ENCODE data around the gene PITRM1. TPM values are rescaled to one million over a fixed set of nuclear protein-coding genes. Genes with fewer than 3 reads are reported as not detected.

The PITRM1 gene
- total RNA-seq, 1 experiment from 2014 or later: 34.6 TPM

DNA sequence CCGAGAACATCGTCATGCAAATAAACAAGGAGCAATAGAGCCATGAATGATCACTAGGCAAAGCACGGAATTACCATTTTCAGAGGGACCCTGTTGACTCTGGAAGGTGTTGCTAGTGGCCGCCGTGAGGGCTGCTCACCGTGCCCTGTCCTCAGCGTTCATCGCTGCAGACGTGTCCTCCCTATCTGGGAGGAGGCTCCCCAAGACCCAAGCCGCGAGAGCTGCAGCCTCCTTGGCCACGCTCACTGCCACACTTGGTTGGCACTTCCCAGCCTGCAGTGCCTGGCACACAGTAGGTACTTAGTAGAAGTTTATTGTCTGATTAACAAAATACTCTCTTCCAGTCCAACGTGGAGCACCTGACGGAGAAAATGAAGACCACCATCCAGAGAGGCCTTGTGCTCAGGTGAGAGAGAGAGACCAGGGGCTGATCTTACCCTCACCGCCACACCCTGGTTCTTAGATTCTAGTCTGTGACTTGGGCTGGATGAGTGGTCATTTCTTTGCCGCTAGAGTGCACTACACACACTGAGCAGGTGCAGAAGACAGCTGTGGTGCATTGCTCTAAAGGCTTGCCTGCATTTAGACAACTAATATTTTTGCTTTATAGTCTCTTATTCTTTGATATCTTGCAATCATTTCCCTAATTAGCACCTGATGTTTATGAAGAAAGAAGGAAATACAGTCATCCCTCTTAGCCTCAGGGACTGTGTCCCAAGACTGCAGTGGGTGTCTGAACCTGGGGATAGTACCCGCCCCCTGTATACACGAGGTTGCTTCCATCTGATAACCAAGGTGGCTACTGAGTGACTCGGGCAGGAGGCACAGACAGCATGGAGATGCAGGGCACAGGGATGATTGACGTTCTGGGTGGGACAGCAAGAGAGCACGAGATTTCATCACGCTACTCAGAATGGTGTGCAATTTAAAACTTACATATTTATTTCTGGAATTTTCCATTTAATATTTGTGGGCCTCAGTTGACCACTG is 40.3 kb downstream of the PITRM1 start:
- Histone ChIP-seq H3K4me3 (ENCODE audit: insufficient read depth, low read depth, low read length) (no peak overlapping the region), H3K27me3 (ENCODE audit: control insufficient read depth, insufficient read depth, low read length) (no peaks in the 10 kb centered on the region), H3K36me3 (replicated peaks; ENCODE audit: control insufficient read depth, insufficient read depth, low read length) (peaks cover 38% of the 10 kb centered on the region)
- no peak for DNase-seq

DNA sequence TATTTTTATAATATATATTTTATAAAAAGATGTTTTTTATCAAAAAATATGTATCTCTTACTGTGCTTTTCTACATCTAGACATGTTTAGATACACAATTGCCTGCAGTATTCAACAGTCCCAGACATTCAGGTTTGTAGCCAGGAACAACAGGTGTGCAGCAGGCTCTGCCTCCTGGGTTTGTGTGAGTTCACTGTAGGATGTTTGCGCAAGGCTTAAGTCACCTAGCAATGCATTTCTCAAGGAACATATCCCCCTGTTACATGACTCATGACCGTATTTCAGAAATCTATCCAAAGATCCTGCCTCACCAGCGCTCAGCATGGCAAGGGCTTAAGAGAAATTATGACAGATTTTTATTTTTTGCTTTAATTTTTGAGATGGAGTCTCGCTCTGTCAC is 41.5 kb downstream of the PITRM1 start:
- no peak overlapping the region for H3K4me3 ChIP-seq (ENCODE audit: insufficient read depth, low read depth, low read length)
- peaks cover 31% of the 10 kb centered on the region for H3K36me3 ChIP-seq (replicated peaks; ENCODE audit: control insufficient read depth, insufficient read depth, low read length)
- DNase-seq: no peak
- H3K27me3 ChIP-seq (ENCODE audit: control insufficient read depth, insufficient read depth, low read length): no peaks in the 10 kb centered on the region

DNA sequence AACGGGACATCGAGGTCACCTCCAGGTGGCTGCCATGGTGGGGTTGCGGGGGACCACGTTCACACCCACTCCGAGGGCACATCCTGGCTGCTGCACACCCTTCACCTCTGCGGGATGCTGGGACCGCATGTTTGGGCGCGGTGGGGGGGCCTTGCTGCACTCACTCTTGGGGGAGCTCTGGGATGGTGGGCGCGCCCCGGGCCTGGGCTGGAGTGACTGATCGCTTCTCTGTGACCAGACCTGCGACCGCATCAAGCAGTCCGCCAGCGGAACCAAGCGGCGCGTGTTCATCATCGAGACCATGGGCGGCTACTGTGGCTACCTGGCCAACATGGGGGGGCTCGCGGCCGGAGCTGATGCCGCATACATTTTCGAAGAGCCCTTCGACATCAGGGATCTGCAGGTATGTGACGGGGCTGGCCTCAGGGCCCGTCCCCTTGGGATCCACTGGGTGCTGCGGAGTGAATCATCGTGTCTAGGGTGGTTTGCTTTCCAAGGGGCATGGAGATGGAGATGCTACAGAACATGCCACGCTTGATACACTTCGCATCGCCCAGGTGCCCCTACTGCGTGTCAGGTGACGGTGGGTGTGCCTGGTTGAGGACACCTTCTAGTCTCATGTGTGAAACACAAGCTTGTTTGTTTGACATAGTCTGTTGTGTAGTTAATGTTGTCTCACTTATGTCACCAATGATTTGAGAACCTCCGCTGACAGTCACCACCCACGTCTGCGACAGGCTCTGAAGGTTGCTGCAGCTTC is 42.8 kb downstream of the PITRM1 start:
- H3K4me3 ChIP-seq (ENCODE audit: insufficient read depth, low read depth, low read length): no peak overlapping the region
- peaks cover 30% of the 10 kb centered on the region for H3K36me3 ChIP-seq (replicated peaks; ENCODE audit: control insufficient read depth, insufficient read depth, low read length)
- no peaks in the 10 kb centered on the region for H3K27me3 ChIP-seq (ENCODE audit: control insufficient read depth, insufficient read depth, low read length)
- DNase-seq: no peak

DNA sequence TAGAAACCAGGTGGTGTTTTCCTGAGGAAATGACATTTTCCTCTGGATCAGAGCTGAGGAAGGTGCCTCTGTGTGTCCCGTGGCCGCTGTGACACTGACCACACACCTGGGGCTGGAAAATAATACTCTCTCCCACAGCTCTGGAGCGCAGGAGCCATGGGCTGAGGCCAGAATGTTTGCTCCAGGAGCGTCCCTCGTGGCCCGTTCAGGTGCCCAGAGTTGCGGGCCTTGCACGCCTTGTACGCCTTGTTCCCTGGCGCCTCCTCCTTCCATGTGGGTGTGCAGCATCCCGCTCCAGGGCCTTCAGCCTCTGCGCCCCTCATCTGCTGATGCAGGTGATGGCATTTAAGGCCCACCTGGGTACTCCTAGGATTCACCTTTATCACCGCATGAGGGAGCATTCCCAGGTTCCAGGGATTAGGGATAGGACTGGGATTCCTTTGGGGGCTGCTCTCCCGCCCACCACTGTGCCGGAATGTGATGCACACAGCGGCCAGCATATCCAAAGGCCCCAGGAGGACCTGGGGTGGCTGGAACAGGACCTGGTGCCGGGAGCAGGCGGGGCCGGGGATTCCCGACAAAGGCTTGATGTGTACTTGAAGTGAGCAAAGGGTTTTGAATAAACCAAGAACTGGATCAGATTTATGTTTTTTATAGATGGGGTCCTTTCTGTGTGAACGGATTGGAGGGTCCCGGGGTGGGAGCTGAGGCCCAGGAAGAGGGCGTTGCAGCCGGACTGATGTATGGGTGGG is 44.0 kb downstream of the PITRM1 start:
- Histone ChIP-seq H3K4me3 (ENCODE audit: insufficient read depth, low read depth, low read length) (no peak overlapping the region), H3K27me3 (ENCODE audit: control insufficient read depth, insufficient read depth, low read length) (no peaks in the 10 kb centered on the region), H3K36me3 (replicated peaks; ENCODE audit: control insufficient read depth, insufficient read depth, low read length) (peaks cover 24% of the 10 kb centered on the region)
- no peak for DNase-seq

DNA sequence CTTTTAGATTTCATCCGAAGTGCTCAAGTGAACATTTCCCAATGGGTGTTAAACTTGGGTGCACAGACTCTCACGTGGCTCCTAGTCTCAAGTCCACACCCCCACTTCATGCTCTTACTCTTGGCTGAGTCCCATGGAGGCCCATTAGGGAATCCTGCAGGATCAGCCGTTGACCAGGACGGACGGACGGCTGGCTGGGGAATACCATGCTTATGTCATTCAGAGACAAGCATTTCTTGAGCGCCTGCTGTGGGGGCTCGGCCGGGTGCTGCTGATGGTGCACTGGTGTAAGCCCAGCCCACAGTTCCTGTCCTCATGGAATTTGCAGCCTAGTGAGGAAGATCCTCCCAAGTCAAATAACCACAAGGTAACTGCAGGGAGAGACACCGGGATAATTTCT is 44.7 kb downstream of the PITRM1 start:
- Histone ChIP-seq H3K27me3 (ENCODE audit: control insufficient read depth, insufficient read depth, low read length) (no peaks in the 10 kb centered on the region), H3K4me3 (ENCODE audit: insufficient read depth, low read depth, low read length) (no peak overlapping the region), H3K36me3 (replicated peaks; ENCODE audit: control insufficient read depth, insufficient read depth, low read length) (peaks cover 26% of the 10 kb centered on the region)
- no peak for DNase-seq

DNA sequence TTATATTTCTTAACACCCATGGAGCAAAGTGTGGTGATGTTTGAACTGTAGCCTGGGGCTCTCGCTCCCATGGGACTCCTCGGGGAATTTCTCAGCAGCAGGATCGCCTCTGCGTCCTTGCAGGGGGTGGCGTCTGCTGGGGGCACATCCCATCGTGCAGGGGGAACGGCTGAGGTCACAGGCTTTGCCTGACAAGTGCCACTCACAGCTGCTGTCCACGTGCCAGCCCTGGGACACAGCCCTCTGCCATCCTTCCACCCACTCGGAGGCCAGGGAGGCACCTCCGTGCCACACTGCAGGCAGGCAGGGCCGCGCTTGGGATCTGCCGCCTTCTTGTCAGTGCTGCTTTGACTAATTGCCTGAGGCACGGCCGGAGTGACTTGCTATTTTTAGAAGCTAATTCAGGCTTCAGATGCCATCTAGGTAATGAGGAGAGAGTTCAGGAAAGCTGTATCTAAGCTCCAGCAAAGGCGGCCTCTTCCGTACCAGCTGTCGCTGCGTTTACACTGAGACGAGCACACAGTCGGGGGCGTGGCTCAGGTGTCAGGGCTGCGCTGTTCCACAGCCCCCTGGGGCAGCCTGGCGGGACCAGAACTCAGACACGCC is 45.7 kb downstream of the PITRM1 start:
- no peaks in the 10 kb centered on the region for H3K27me3 ChIP-seq (ENCODE audit: control insufficient read depth, insufficient read depth, low read length)
- H3K4me3 ChIP-seq (ENCODE audit: insufficient read depth, low read depth, low read length): no peak overlapping the region
- H3K36me3 ChIP-seq (replicated peaks; ENCODE audit: control insufficient read depth, insufficient read depth, low read length): peaks cover 22% of the 10 kb centered on the region
- no peak for DNase-seq

DNA sequence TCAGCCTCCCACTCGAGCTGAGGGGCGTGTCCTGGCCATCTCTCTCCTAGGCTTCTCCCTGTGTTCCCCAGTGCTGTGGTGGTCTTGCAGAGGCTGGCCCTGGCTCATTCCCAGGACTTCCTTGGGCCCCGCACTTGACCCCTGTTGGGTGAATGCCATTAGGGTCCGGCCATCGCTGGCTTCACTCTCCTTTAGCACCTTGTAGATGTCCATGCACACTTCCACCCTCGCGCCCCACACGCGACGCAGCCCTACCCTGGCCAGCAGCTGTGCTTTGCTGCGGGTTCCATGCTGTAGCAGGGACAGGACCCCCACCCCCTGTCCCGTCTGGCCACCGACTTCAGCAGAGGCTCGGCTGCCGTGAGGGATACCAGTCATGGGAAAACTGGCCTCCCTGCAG is 46.3 kb downstream of the PITRM1 start:
- H3K36me3 ChIP-seq (replicated peaks; ENCODE audit: control insufficient read depth, insufficient read depth, low read length): peaks cover 20% of the 10 kb centered on the region
- no peaks in the 10 kb centered on the region for H3K27me3 ChIP-seq (ENCODE audit: control insufficient read depth, insufficient read depth, low read length)
- no peak for DNase-seq
- H3K4me3 ChIP-seq (ENCODE audit: insufficient read depth, low read depth, low read length): no peak overlapping the region

DNA sequence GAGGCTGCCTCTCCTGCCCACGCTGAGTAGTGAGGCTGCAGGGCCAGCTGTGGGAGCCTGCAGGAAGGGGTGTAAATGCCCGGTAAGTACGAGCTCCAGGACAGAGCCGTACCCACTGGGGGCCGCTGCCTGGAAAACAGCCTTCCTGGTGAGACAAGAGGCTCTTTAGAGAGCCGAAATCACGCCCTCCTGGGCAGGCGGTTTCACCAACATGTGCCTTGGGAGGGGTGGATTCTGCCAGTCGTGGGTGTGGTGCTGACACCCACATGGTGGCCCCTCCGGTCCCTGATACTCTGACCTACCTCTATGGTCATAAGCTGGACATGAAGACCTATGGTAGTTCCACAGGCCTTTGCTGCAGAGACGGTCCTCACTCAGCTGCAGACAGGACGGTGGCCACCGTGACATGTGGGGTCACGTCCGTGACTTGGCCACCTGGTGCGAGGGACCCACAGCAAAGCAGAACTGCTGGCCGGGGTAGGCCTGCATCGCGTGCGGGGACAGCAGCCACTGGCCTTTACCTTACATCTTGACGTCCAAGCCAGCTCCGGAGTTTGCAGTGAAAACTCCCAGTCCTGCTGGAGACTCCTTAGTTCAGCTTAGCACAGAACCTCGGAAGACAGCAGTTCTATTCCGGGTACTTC is 46.9 kb downstream of the PITRM1 start:
- no peak for DNase-seq
- H3K4me3 ChIP-seq (ENCODE audit: insufficient read depth, low read depth, low read length): no peak overlapping the region
- no peaks in the 10 kb centered on the region for H3K27me3 ChIP-seq (ENCODE audit: control insufficient read depth, insufficient read depth, low read length)
- H3K36me3 ChIP-seq (replicated peaks; ENCODE audit: control insufficient read depth, insufficient read depth, low read length): peaks cover 20% of the 10 kb centered on the region

DNA sequence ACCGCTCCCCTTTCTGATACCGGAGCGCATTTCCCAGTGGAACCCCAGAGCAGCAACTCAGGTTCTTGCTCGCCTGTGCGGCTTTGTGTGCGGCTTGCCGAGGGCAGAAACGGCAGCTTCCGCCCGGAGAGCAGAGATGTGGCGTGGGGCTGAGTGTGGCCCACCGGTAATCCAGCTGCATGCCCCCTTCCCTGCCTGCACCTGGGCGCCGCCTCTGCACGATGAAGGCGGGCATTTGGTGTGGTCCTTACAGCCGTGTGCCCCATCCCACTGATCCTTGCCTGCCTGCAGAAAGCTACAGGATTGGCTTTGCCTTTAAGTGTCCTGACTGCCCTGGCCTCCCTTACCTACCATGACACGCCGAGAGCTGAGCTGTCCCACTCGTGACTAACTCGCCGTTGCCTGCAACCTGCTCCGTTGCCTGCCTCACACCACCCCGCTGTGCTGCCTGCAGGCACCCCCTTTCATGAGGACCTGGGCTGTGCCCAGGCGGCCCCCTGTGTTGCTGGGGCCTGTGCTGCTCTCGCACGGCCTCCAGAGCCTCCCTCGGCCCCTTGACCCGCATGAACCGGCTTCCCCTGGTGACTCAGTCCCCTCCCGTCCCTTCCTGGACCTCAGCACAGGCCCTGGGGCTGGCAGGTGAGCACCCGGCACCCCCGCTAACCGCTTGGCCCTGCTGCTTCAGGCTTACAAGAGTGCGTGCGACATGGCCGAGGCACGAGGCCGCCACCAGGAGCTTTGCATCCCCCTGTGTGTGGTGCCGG is 48.0 kb downstream of the PITRM1 start:
- Histone ChIP-seq H3K36me3 (replicated peaks; ENCODE audit: control insufficient read depth, insufficient read depth, low read length) (peaks cover 15% of the 10 kb centered on the region), H3K4me3 (ENCODE audit: insufficient read depth, low read depth, low read length) (no peak overlapping the region), H3K27me3 (ENCODE audit: control insufficient read depth, insufficient read depth, low read length) (no peaks in the 10 kb centered on the region)
- DNase-seq: no peak

DNA sequence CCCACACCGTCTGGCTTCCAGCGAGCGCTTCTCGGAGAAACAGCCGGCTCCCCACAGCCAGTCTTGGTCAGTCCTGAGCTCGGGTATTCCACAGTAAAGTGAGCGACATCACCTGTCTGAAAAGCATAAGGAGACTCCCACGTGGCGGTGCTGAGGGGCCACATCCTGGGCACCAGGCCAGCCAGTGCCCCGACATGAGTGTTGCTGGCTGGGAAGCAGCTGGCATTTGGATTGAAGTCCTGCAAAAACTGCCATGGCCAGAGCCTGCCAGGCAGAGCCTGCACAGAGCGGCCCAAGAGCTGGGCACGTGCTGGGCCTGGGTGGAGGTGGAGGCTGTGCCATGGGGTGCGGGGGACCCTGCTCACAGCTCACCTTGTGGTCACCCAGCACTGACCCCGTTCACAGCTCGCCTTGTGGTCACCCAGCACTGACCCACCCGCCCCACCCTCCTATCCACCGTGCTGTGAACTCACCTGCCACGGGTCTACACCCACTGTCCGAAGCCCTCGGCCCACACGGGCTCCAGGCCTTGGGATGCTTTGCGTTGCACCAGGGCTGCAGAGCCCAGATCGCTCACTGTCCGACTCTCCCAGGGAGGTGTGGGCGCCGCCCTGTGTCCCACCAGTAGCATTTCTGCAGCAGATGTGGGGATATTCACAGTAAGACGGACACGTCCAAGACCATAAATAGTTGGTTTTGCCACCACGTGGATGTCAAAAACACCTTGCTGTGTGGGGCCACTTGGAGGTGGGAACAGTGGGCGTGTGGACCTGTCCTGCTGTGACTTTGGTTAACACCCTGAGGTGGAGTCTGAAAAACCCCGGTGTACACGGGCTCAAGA is 48.8 kb downstream of the PITRM1 start:
- Histone ChIP-seq H3K4me3 (ENCODE audit: insufficient read depth, low read depth, low read length) (no peak overlapping the region), H3K36me3 (replicated peaks; ENCODE audit: control insufficient read depth, insufficient read depth, low read length) (peaks cover 17% of the 10 kb centered on the region), H3K27me3 (ENCODE audit: control insufficient read depth, insufficient read depth, low read length) (no peaks in the 10 kb centered on the region)
- no peak for DNase-seq

DNA sequence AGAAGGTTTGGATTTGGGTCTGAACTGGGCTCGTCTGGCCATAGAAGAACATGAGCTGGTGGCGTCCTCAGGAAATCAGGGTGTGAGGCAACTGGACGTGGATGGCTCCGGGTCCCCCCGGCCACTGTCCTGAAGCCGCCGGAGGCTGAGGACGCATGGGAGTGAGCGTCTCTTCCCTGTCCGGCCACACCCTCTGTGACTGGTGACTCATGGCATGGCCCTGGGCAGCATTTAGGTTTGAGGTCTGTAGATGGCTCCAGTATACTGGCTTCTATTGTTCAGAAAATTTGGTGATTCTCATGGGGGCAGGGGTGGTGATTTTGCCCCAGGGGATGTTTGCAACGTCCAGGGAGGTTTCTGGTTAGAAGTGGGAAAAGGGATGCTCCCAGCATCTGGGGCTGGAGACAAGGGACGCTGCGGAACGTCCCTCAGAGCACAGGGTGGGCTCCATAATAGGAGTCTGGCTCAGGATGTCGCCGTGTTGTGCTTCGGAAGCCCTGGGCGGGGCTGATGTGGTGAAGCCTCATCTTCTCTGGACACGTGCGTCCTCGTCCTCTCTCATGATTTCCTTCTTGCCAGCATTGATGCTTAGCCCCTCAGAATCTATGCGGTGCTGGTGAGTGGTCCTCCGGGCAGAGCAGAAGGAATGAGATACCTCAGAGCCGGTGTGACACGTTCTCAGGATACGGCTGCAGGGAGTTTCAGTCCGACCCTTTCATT is 49.9 kb downstream of the PITRM1 start:
- Histone ChIP-seq H3K27me3 (ENCODE audit: control insufficient read depth, insufficient read depth, low read length) (no peaks in the 10 kb centered on the region), H3K36me3 (replicated peaks; ENCODE audit: control insufficient read depth, insufficient read depth, low read length) (peaks cover 19% of the 10 kb centered on the region), H3K4me3 (ENCODE audit: insufficient read depth, low read depth, low read length) (no peak overlapping the region)
- DNase-seq: no peak

DNA sequence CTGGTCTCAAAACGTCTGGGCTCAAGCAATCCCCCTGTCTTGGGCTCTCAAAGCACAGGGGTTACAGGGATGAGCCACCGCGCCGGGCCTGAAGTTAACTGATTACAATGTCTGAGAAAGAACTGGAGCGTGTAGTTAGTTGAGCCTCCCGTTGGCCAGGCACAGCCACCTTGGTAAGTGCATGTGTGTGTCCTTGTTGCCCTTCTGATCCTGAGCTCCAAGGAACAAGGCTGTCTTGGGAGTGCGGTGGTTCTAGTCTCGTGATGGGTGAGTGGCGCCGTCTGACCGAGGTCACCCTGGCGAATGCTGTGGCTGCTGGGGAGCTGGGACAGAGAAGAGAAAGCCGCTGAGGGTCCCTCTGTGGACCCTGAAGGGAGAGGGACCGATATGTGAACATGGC is 50.5 kb downstream of the PITRM1 start:
- DNase-seq: no peak
- no peak overlapping the region for H3K4me3 ChIP-seq (ENCODE audit: insufficient read depth, low read depth, low read length)
- no peaks in the 10 kb centered on the region for H3K27me3 ChIP-seq (ENCODE audit: control insufficient read depth, insufficient read depth, low read length)
- peaks cover 23% of the 10 kb centered on the region for H3K36me3 ChIP-seq (replicated peaks; ENCODE audit: control insufficient read depth, insufficient read depth, low read length)
